Common myeloid progenitor, CD34-positive (primary cell): ENCODE measurements around the gene RFLNA.

Experiments used
- CTCF ChIA-PET: fragments of 350-600 bp; sonication (Branson Sonifier 250); formaldehyde crosslinking; loops from one replicate; lab custom pipeline; 2021; ENCODE audit warnings: antibody characterized with exemption; lab: Charles Lee
- POLR2A ChIA-PET: fragments of 350-600 bp; sonication (Branson Sonifier 250); formaldehyde crosslinking; loops from one replicate; lab custom pipeline; 2021; ENCODE audit warnings: antibody characterized with exemption; lab: Charles Lee
- DNase-seq, 3 donors: peaks; one replicate each; pipeline versions ENCODE4 v3.0.0 to v3.0.0-alpha.2; 2013
- H3K27ac ChIP-seq, 2 experiments: 1 replicate in 1 of 2; 2 replicates in 1 of 2; pipeline ENCODE4 v1.7.0; 2013; ENCODE audit warnings: inconsistent platforms in 2 of 2, low read length in 2 of 2, mild to moderate bottlenecking in 2 of 2, low read depth in 1 of 2, moderate library complexity in 1 of 2; ENCODE audit not compliant: severe bottlenecking in 2 of 2, insufficient read depth in 1 of 2, poor library complexity in 1 of 2
- H3K27me3 ChIP-seq, 5 experiments: replicated peaks in 2 of 5; 1 replicate in 3 of 5; 2 replicates in 2 of 5; pipeline versions ENCODE4 v1.6.1 to v1.7.0; 2013; ENCODE audit warnings: low read length in 4 of 5, mild to moderate bottlenecking in 2 of 5, moderate library complexity in 2 of 5, inconsistent platforms in 1 of 5; ENCODE audit not compliant: insufficient read depth in 5 of 5, control insufficient read depth in 4 of 5
- H3K36me3 ChIP-seq, 4 experiments: 1 replicate in 2 of 4; 2 replicates in 2 of 4; pipeline versions ENCODE4 v1.6.1 to v1.7.0; 2013; ENCODE audit warnings: low read length in 3 of 4, control low read depth in 1 of 4, mild to moderate bottlenecking in 1 of 4; ENCODE audit not compliant: control insufficient read depth in 4 of 4, insufficient read depth in 4 of 4
- H3K4me1 ChIP-seq, 4 experiments: 1 replicate in 3 of 4; 2 replicates in 1 of 4; pipeline versions ENCODE4 v1.6.1 to v1.7.1; 2013; ENCODE audit warnings: low read length in 3 of 4, mild to moderate bottlenecking in 3 of 4, control low read depth in 1 of 4, inconsistent platforms in 1 of 4, moderate library complexity in 1 of 4; ENCODE audit not compliant: control insufficient read depth in 4 of 4, insufficient read depth in 4 of 4; ENCODE audit errors: control extremely low read depth in 1 of 4
- H3K4me3 ChIP-seq, 7 experiments: 1 replicate in 4 of 7; 2 replicates in 3 of 7; pipeline versions ENCODE4 v1.5.1 to v1.7.0; 2013; ENCODE audit warnings: mild to moderate bottlenecking in 7 of 7, low read length in 6 of 7, moderate library complexity in 6 of 7, inconsistent platforms in 2 of 7, low read depth in 2 of 7, control low read depth in 1 of 7; ENCODE audit not compliant: insufficient read depth in 4 of 7, control insufficient read depth in 1 of 7; ENCODE audit errors: extremely low read depth in 1 of 7
- H3K9me3 ChIP-seq, 5 experiments: 1 replicate in 4 of 5; 2 replicates in 1 of 5; pipeline versions ENCODE4 v1.6.1 to v1.7.1; 2013; ENCODE audit warnings: low read length in 4 of 5, mild to moderate bottlenecking in 2 of 5, inconsistent platforms in 1 of 5, low read depth in 1 of 5, moderate library complexity in 1 of 5; ENCODE audit not compliant: control insufficient read depth in 4 of 5, insufficient read depth in 2 of 5; ENCODE audit errors: control extremely low read depth in 1 of 5
- WGBS: methylation state at CpG from one replicate; pipeline ENCODE4 v1.1.5; 2013; ENCODE audit not compliant: insufficient coverage; 5-methylcytosine and 5-hydroxymethylcytosine counted together

RFLNA gene

DNA sequence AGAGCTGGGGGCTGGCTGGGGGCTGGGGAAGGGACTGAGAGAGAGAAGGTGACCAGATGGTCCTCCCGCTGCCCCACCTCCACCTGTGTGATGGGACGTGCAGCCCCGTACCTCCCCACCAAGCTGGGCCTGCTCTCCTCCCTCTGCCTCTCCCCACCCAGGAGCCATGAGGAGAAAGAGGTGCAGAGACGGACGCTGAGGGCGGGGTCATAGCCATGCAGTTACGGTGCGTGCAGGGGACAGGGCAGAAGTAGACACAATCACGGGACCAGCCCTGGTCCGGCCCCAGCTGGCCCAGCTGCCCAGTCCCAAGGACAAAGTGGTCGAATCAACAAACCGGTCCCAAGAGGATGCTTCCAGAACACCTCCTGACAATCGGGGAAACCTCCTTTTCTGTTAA is 33.2 kb downstream of the RFLNA start:
- Histone ChIP-seq H3K36me3 (peaks cover 10 to 79% (median 54%) of the 10 kb centered on the region in 4 experiments), H3K9me3 (peaks cover 0 to 21% (median 16%) of the 10 kb centered on the region in 5 experiments), H3K27me3 (no peaks in the 10 kb centered on the region), H3K27ac (no peak overlapping the region), H3K4me1 (no peaks in the 10 kb centered on the region), H3K4me3 (no peak overlapping the region)
- 91% methylated on average over 9 of the region's 13 CpGs for WGBS
- CTCF ChIA-PET, result no interaction called here
- no peak for DNase-seq
- POLR2A ChIA-PET, result no interaction called here

GRCh38 chr12:124328636-124329035 is 33.7 kb downstream of the RFLNA start:
- H3K36me3 ChIP-seq, result peaks cover 9 to 77% (median 52%) of the 10 kb centered on the region in 4 experiments
- peaks cover 0 to 17% (median 12%) of the 10 kb centered on the region in 5 experiments for H3K9me3 ChIP-seq
- ChIA-PET POLR2A (no interaction called here), CTCF (no interaction called here)
- no peak overlapping the region for H3K4me3 ChIP-seq
- DNase-seq, result no peak
- H3K27me3 ChIP-seq, result no peaks in the 10 kb centered on the region
- H3K4me1 ChIP-seq, result no peaks in the 10 kb centered on the region
- no peak overlapping the region for H3K27ac ChIP-seq
- WGBS, result 96% methylated on average over 14 of the region's 14 CpGs

DNA sequence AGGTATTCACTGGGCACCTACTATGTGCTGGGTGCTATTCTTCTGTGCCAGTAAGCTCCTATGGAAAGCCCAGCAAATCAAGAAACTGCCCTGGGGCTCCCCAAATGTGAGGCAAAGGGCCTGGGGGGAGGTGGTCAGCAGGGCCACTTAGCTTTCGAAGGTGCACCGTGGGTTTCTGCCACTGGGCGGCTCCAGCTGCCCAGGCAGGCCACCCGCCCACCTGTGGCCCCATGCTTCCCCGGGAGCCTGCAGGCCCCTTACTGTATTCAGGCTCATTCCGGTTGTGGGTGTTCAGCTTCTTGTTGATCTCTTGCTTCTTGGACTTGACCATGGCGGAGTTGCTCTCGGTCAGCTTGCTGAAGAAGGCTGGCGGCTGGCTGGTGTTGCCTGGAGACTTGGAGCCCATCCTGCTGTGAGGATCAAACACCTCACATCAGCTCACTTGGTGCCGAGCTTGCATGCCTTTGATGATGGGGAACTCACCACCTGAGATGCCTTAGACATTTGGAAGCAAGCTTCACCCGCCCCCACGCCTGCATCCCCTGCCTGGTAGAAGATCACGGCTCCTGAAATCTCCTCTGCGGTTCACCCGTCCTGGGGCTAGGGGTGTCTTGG is 37.3 kb downstream of the RFLNA start:
- POLR2A ChIA-PET, result no interaction called here
- Histone ChIP-seq H3K27ac (no peak overlapping the region), H3K4me3 (no peak overlapping the region), H3K27me3 (no peaks in the 10 kb centered on the region), H3K4me1 (no peaks in the 10 kb centered on the region), H3K36me3 (peaks cover 5 to 80% (median 52%) of the 10 kb centered on the region in 4 experiments), H3K9me3 (no peaks in the 10 kb centered on the region)
- WGBS, result over 99% methylated on average over 15 of the region's 15 CpGs
- DNase-seq, result no peak
- CTCF ChIA-PET, result interaction anchor here (1.3 to 1.5 kb wide), 3 partner anchors 295 to 460 kb away, joined by 3 to 4 read pairs (median 4); no protein-coding TSS in a partner anchor

GRCh38 chr12:124332900-124333299 is 38.0 kb downstream of the RFLNA start:
- H3K9me3 ChIP-seq, result no peaks in the 10 kb centered on the region
- H3K4me1 ChIP-seq, result no peaks in the 10 kb centered on the region
- no peak for DNase-seq
- H3K27me3 ChIP-seq, result no peaks in the 10 kb centered on the region
- no peak overlapping the region for H3K27ac ChIP-seq
- POLR2A ChIA-PET, result no interaction called here
- peaks cover 6 to 84% (median 55%) of the 10 kb centered on the region in 4 experiments for H3K36me3 ChIP-seq
- H3K4me3 ChIP-seq, result no peak overlapping the region
- WGBS, result 92% methylated on average over 12 of the region's 12 CpGs
- CTCF ChIA-PET, result interaction anchor here (1.3 to 1.5 kb wide), 3 partner anchors 296 to 460 kb away, joined by 3 to 4 read pairs (median 4); no protein-coding TSS in a partner anchor

DNA sequence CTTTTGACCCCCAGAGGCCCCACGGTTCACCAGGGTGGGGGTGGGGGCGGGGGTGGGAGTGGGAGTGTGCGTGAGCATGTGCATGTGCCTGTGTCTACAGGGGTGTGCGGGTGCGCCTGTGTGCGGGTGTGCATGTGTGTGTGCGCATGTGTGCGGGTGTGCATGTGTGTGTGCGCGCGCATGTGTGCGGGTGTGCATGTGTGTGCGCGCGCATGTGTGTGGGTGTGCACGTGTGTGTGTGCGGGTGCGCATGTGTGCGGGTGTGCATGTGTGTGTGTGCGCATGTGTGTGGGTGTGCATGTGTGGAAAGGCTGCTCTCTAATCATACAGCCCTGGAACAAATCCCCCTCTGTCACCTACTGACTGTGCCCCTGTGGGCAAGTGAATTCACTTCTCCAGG is 38.8 kb downstream of the RFLNA start:
- Histone ChIP-seq H3K27ac (no peak overlapping the region), H3K36me3 (peaks cover 6 to 80% (median 55%) of the 10 kb centered on the region in 4 experiments), H3K4me3 (no peak overlapping the region), H3K9me3 (no peaks in the 10 kb centered on the region), H3K4me1 (no peaks in the 10 kb centered on the region), H3K27me3 (no peaks in the 10 kb centered on the region)
- WGBS, result 83% methylated on average over 13 of the region's 20 CpGs
- ChIA-PET CTCF (no interaction called here), POLR2A (no interaction called here)
- DNase-seq, result peak in 1 of 3 donors; percentile 30

GRCh38 chr12:124334266-124334665 is 39.4 kb downstream of the RFLNA start:
- no peaks in the 10 kb centered on the region for H3K27me3 ChIP-seq
- CTCF ChIA-PET, result interaction anchor here (1.1 to 1.2 kb wide), 2 partner anchors 10 to 18 kb away, joined by 3 read pairs; no protein-coding TSS in a partner anchor
- no peak overlapping the region for H3K27ac ChIP-seq
- no peak for DNase-seq
- peaks cover 6 to 77% (median 53%) of the 10 kb centered on the region in 4 experiments for H3K36me3 ChIP-seq
- WGBS, result 98% methylated on average over 10 of the region's 16 CpGs
- POLR2A ChIA-PET, result no interaction called here
- no peaks in the 10 kb centered on the region for H3K9me3 ChIP-seq
- no peak overlapping the region for H3K4me3 ChIP-seq
- H3K4me1 ChIP-seq, result no peaks in the 10 kb centered on the region

DNA sequence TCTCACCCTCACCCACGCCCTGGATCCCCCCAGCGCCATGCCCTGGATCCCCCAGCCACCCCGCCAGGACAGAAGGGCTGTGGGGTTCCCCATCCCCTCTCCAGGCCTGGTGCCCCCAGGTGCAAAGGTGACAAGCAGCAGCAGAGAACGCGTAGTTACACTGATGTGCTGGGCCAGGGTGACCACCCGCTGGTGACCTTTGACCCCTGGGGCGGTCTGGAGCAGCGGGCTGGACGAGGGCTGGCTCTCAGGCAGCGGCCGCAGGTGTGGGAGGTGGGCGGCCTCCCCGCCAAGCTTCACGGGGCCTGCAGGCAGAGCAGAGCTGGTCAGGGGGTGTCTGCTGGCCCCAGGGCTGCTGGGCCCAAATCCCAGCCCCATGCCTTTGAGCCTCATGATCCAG is 40.1 kb downstream of the RFLNA start:
- no peaks in the 10 kb centered on the region for H3K4me1 ChIP-seq
- no peak overlapping the region for H3K4me3 ChIP-seq
- H3K9me3 ChIP-seq, result no peaks in the 10 kb centered on the region
- ChIA-PET CTCF (interaction anchor here (1.1 to 1.2 kb wide), 2 partner anchors 10 to 17 kb away, joined by 3 read pairs; no protein-coding TSS in a partner anchor), POLR2A (no interaction called here)
- H3K27me3 ChIP-seq, result no peaks in the 10 kb centered on the region
- WGBS, result 97% methylated on average over 14 of the region's 14 CpGs
- DNase-seq, result no peak
- peaks cover 6 to 74% (median 50%) of the 10 kb centered on the region in 4 experiments for H3K36me3 ChIP-seq
- no peak overlapping the region for H3K27ac ChIP-seq
